ENCODE measurements around the gene TRMT13. TPM values are rescaled to one million over a fixed set of nuclear protein-coding genes. Genes with fewer than 3 reads are reported as not detected.
"Not testable (repeated sequence)": the region's sequence is repeated elsewhere in the genome, so short reads cannot be mapped to it uniquely, and the experiment has no call there.

The TRMT13 gene
- total RNA-seq, 1 experiment from 2014 or later = 20.3 TPM

GRCh38 chr1:100147875-100148274, 14.9 kb downstream of the TRMT13 start:
- in situ Hi-C loops (cut with HindIII; ENCODE audit: low pct_unique_long_range_greater_than_20kb, low sequenced_read_pairs) = no loop called here

GRCh38 chr1:100151679-100152078, 18.7 kb downstream of the TRMT13 start:
- in situ Hi-C loops (cut with HindIII; ENCODE audit: low pct_unique_long_range_greater_than_20kb, low sequenced_read_pairs) = no loop called here
- DNase-seq (ENCODE audit: low read depth, low spot score) = no peak

More at GRCh38 chr1:100147875-100148274, 14.9 kb downstream of the TRMT13 start:
- DNase-seq (ENCODE audit: low read depth, low spot score) = no peak

- no peak for DNase-seq (ENCODE audit: low read depth, low spot score)
- in situ Hi-C loops (cut with HindIII; ENCODE audit: low pct_unique_long_range_greater_than_20kb, low sequenced_read_pairs) = no loop called here
Measured at GRCh38 chr1:100152271-100152670, 19.3 kb downstream of the TRMT13 start.

GRCh38 chr1:100162881-100163280, 29.9 kb downstream of the TRMT13 start:
- in situ Hi-C loops (cut with HindIII; ENCODE audit: low pct_unique_long_range_greater_than_20kb, low sequenced_read_pairs) = no loop called here
- no peak for DNase-seq (ENCODE audit: low read depth, low spot score)

- in situ Hi-C loops (cut with HindIII; ENCODE audit: low pct_unique_long_range_greater_than_20kb, low sequenced_read_pairs) = no loop called here
- peak; percentile 77 for DNase-seq (ENCODE audit: low read depth, low spot score)
Measured at GRCh38 chr1:100164216-100164615, 31.3 kb downstream of the TRMT13 start.

- no peak for DNase-seq (ENCODE audit: low read depth, low spot score)
- in situ Hi-C loops (cut with HindIII; ENCODE audit: low pct_unique_long_range_greater_than_20kb, low sequenced_read_pairs) = no loop called here
Measured at GRCh38 chr1:100164702-100165101, 31.7 kb downstream of the TRMT13 start.

GRCh38 chr1:100168051-100168450, 35.1 kb downstream of the TRMT13 start:
- in situ Hi-C loops (cut with HindIII; ENCODE audit: low pct_unique_long_range_greater_than_20kb, low sequenced_read_pairs) = no loop called here
- no peak for DNase-seq (ENCODE audit: low read depth, low spot score)

- in situ Hi-C loops (cut with HindIII; ENCODE audit: low pct_unique_long_range_greater_than_20kb, low sequenced_read_pairs) = no loop called here
- no peak for DNase-seq (ENCODE audit: low read depth, low spot score)
Measured at GRCh38 chr1:100177295-100178041, 44.5 kb downstream of the TRMT13 start.

- in situ Hi-C loops (cut with HindIII; ENCODE audit: low pct_unique_long_range_greater_than_20kb, low sequenced_read_pairs) = no loop called here
- DNase-seq (ENCODE audit: low read depth, low spot score) = peak; percentile 61
Measured at GRCh38 chr1:100178091-100178490, 45.1 kb downstream of the TRMT13 start, which contains the start of gene LRRC39. Gene LRRC39 (minus strand): TSS chr1:100178256. CDS start chr1:100168516, 9,740 bp downstream.

GRCh38 chr1:100183370-100183769, 50.4 kb downstream of the TRMT13 start:
- DNase-seq (ENCODE audit: low read depth, low spot score) = no peak
- in situ Hi-C loops (cut with HindIII; ENCODE audit: low pct_unique_long_range_greater_than_20kb, low sequenced_read_pairs) = no loop called here

- DNase-seq (ENCODE audit: low read depth, low spot score) = no peak
- in situ Hi-C loops (cut with HindIII; ENCODE audit: low pct_unique_long_range_greater_than_20kb, low sequenced_read_pairs) = no loop called here
Measured at GRCh38 chr1:100184536-100184935, 51.6 kb downstream of the TRMT13 start.

- DNase-seq (ENCODE audit: low read depth, low spot score) = no peak
Measured at GRCh38 chr1:100187912-100188311, 54.9 kb downstream of the TRMT13 start.

GRCh38 chr1:100188617-100189016, 55.7 kb downstream of the TRMT13 start:
- peak; percentile 61 for DNase-seq (ENCODE audit: low read depth, low spot score)
- in situ Hi-C loops (cut with HindIII; ENCODE audit: low pct_unique_long_range_greater_than_20kb, low sequenced_read_pairs) = no loop called here

More at GRCh38 chr1:100187912-100188311, 54.9 kb downstream of the TRMT13 start:
- in situ Hi-C loops (cut with HindIII; ENCODE audit: low pct_unique_long_range_greater_than_20kb, low sequenced_read_pairs) = no loop called here

- in situ Hi-C loops (cut with HindIII; ENCODE audit: low pct_unique_long_range_greater_than_20kb, low sequenced_read_pairs) = no loop called here
Measured at GRCh38 chr1:100198596-100198995, 65.6 kb downstream of the TRMT13 start.

GRCh38 chr1:100200060-100200459, 67.1 kb downstream of the TRMT13 start:
- DNase-seq (ENCODE audit: low read depth, low spot score); in situ Hi-C loops (cut with HindIII; ENCODE audit: low pct_unique_long_range_greater_than_20kb, low sequenced_read_pairs): not testable (repeated sequence)

More at GRCh38 chr1:100198596-100198995, 65.6 kb downstream of the TRMT13 start:
- DNase-seq (ENCODE audit: low read depth, low spot score) = no peak

Small RNA genes lying within 50 kb of the gene (small RNA-seq; reads per million reads assigned to genes)
- gene AC093019.1 = 0 reads per million in 2 experiments
- 0 reads per million in 2 experiments for gene RPL23AP90

Other genes starting within 250 kb of the TRMT13 start
- gene SLC35A3, start 163.2 kb upstream of the TRMT13 start, total RNA-seq (2014; rRNA removed; shearing (Covaris generic)) = 22.9 and 24.4 TPM in 2 replicates
- gene SASS6, start 233 bp upstream of the TRMT13 start, total RNA-seq (2014; rRNA removed; shearing (Covaris generic)) = 7.1 TPM in 2 replicates
- 4.2 and 5.0 TPM in 2 replicates for gene LRRC39, start 45.1 kb downstream of the TRMT13 start, total RNA-seq (2014; rRNA removed; shearing (Covaris generic))
- 3.6 and 4.9 TPM in 2 replicates for gene DBT, start 116.7 kb downstream of the TRMT13 start, total RNA-seq (2014; rRNA removed; shearing (Covaris generic))
- 48.7 and 53.2 TPM in 2 replicates for gene RTCA, start 133.1 kb downstream of the TRMT13 start, total RNA-seq (2014; rRNA removed; shearing (Covaris generic))
- gene CDC14A, start 219.3 kb downstream of the TRMT13 start, total RNA-seq (2014; rRNA removed; shearing (Covaris generic)) = 3.3 and 5.8 TPM in 2 replicates